ENCODE results near the gene OTOG. TPM values are rescaled to one million over a fixed set of nuclear protein-coding genes. Genes with fewer than 3 reads are reported as not detected.

OTOG gene
- total and polyA plus RNA-seq, 4 donors = 0.11 TPM; not detected in 3

DNA sequence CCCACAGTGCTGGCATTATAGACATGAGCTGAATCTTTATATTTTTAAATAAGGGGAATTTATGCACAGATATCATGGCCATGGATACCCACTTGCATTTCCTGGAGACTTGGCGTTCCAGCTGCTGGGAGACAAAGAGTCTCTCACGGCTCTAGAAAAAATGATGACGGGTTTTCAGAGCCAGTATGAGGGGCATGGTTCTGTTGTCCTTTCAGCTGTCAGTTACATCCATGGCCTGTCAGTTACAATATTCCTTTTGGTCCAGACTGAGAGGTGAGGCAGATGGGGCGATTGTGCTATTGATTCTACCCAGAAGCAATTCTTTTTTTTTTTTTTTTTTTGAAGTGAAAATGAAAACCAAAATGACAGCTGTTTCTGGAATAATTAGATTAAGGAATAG, 32.6 kb upstream of the OTOG start:
- 80 to 81% methylated on average over 4 of the region's 4 CpGs for WGBS, 2 donors
- H3K36me3 ChIP-seq (ENCODE audit: control insufficient read depth in 4 of 4, insufficient read depth in 4 of 4, low read length in 4 of 4) = no peaks in the 10 kb centered on the region

DNA sequence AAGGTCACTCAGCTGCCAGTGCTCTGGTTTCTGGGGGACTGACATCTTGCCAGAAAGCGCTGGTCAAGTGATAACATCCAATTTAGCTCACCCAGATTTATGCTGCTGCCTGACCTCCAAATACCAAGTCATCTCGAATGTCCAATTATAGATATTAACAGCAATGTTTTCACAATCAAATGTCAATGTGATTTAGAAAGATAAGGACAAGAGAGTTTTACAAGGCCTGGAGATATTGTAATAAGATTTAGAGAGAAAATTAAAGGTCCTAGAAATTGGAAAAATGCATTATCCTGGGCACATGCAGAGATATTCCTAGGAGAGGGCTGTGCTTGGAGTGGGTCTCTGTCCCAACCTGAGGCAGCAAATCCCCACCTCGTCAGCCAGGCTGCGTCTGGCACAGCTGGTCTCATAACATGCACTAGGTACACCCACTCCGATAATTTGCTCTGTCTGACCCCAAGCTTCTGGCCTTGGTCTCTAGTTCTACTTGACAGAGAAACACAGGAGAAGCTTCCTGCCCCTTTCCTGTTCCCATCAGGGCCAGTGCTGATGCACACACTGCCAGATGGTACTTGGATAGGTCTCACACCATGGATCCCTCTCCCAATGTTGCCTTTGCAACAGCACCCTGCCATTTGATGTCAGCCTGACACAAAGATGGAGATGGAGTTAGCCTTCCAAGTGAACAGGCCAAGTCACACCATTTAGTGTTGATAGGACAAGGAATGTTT, 31.4 kb upstream of the OTOG start:
- Histone ChIP-seq H3K36me3 (ENCODE audit: control insufficient read depth in 4 of 4, insufficient read depth in 4 of 4, low read length in 4 of 4) (no peaks in the 10 kb centered on the region), H3K9ac (ENCODE audit: insufficient read depth in 1 of 2, low read length in 2 of 2) (no peak overlapping the region), H3K4me1 (ENCODE audit: control insufficient read depth in 5 of 5, insufficient read depth in 5 of 5, low read length in 5 of 5) (peaks cover 0 to 2% (median 0%) of the 10 kb centered on the region in 5 donors), H3K27me3 (ENCODE audit: control insufficient read depth in 3 of 3, insufficient read depth in 3 of 3, low read length in 2 of 3) (no peaks in the 10 kb centered on the region), H3K27ac (ENCODE audit: low read depth in 1 of 2, low read length in 1 of 2) (no peak overlapping the region), H3K9me3 (ENCODE audit: control insufficient read depth in 4 of 4, insufficient read depth in 3 of 4, low read length in 3 of 4) (no peaks in the 10 kb centered on the region), H3K4me3 (no peak overlapping the region)
- ATAC-seq (ENCODE audit: insufficient read depth, low FRiP score) (no peak), DNase-seq (no peak)
- WGBS, 2 donors = 64 to 68% methylated on average over 5 of the region's 5 CpGs
- TF ChIP-seq, protein P1, sequence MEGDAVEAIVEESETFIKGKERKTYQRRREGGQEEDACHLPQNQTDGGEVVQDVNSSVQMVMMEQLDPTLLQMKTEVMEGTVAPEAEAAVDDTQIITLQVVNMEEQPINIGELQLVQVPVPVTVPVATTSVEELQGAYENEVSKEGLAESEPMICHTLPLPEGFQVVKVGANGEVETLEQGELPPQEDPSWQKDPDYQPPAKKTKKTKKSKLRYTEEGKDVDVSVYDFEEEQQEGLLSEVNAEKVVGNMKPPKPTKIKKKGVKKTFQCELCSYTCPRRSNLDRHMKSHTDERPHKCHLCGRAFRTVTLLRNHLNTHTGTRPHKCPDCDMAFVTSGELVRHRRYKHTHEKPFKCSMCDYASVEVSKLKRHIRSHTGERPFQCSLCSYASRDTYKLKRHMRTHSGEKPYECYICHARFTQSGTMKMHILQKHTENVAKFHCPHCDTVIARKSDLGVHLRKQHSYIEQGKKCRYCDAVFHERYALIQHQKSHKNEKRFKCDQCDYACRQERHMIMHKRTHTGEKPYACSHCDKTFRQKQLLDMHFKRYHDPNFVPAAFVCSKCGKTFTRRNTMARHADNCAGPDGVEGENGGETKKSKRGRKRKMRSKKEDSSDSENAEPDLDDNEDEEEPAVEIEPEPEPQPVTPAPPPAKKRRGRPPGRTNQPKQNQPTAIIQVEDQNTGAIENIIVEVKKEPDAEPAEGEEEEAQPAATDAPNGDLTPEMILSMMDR (IDR thresholded peaks at IDR 0.05; ENCODE audit: control extremely low read depth, extremely low read depth) = no peak

More for the DNA sequence above, 32.6 kb upstream of the OTOG start:
- Histone ChIP-seq H3K27ac (ENCODE audit: low read depth in 1 of 2, low read length in 1 of 2) (no peak overlapping the region), H3K9ac (ENCODE audit: insufficient read depth in 1 of 2, low read length in 2 of 2) (no peak overlapping the region), H3K4me3 (no peak overlapping the region), H3K4me1 (ENCODE audit: control insufficient read depth in 5 of 5, insufficient read depth in 5 of 5, low read length in 5 of 5) (peaks cover 0 to 2% (median 0%) of the 10 kb centered on the region in 5 donors), H3K27me3 (ENCODE audit: control insufficient read depth in 3 of 3, insufficient read depth in 3 of 3, low read length in 2 of 3) (no peaks in the 10 kb centered on the region), H3K9me3 (ENCODE audit: control insufficient read depth in 4 of 4, insufficient read depth in 3 of 4, low read length in 3 of 4) (no peaks in the 10 kb centered on the region)
- DNase-seq = no peak
- TF ChIP-seq, protein P1 (IDR thresholded peaks at IDR 0.05; ENCODE audit: control extremely low read depth, extremely low read depth) = no peak
- no peak for ATAC-seq (ENCODE audit: insufficient read depth, low FRiP score)

DNA sequence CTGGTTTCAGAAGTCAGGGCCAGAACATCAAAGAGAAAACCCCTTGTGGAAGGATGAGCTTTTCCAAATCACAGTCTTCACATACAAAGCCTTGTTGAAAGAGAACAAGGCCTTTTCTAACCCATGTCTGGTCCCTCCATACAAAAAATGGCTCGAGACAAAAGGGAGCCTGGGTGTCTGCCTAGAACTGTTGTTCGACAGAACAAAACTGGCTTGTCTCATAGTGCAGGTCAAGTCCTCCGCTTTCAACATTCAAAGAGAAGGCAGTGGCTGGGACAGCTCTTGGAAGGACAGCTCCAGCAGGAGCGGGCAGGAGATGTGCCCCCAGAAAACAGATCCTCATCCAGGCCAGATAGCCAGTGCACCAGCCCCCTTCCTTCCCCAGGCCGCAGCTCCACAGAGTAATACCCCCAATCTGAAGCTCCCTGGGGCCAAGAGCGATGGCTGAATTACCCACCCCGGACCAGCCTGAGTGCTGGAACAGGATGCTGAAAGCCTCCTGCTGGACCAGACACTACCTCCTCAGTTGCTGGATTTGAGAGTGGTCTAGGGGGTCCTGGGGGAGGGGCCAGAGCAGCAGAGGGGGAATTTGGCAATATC, 30.4 kb upstream of the OTOG start:
- no peak for DNase-seq
- no peak for ATAC-seq (ENCODE audit: insufficient read depth, low FRiP score)

More for the DNA sequence above, 30.4 kb upstream of the OTOG start:
- H3K9me3 ChIP-seq (ENCODE audit: control insufficient read depth in 4 of 4, insufficient read depth in 3 of 4, low read length in 3 of 4) = no peaks in the 10 kb centered on the region
- H3K9ac ChIP-seq (ENCODE audit: insufficient read depth in 1 of 2, low read length in 2 of 2) = no peak overlapping the region
- no peaks in the 10 kb centered on the region for H3K27me3 ChIP-seq (ENCODE audit: control insufficient read depth in 3 of 3, insufficient read depth in 3 of 3, low read length in 2 of 3)
- peaks cover 0 to 2% (median 0%) of the 10 kb centered on the region in 5 donors for H3K4me1 ChIP-seq (ENCODE audit: control insufficient read depth in 5 of 5, insufficient read depth in 5 of 5, low read length in 5 of 5)
- TF ChIP-seq, protein P1 (IDR thresholded peaks at IDR 0.05; ENCODE audit: control extremely low read depth, extremely low read depth) = no peak
- WGBS, 2 donors = 90 to 95% methylated on average over 7 of the region's 7 CpGs
- H3K36me3 ChIP-seq (ENCODE audit: control insufficient read depth in 4 of 4, insufficient read depth in 4 of 4, low read length in 4 of 4) = no peaks in the 10 kb centered on the region
- H3K27ac ChIP-seq (ENCODE audit: low read depth in 1 of 2, low read length in 1 of 2) = no peak overlapping the region
- H3K4me3 ChIP-seq = no peak overlapping the region
